ENCODE measurements around the gene ZNF546.
"Not testable (repeated sequence)": the region's sequence is repeated elsewhere in the genome, so short reads cannot be mapped to it uniquely, and the experiment has no call there.

Gene ZNF546

GRCh38 chr19:40026597-40026970 is 29.7 kb downstream of the ZNF546 start:
- DNase-seq (ENCODE audit: low read depth), result no peak
- no peak overlapping the region for H3K4me3 ChIP-seq (ENCODE audit: low read length)
- TF ChIP-seq CTCF (conservative IDR thresholded peaks at IDR 0.05; ENCODE audit: low read depth, low read length), result no peak

DNA sequence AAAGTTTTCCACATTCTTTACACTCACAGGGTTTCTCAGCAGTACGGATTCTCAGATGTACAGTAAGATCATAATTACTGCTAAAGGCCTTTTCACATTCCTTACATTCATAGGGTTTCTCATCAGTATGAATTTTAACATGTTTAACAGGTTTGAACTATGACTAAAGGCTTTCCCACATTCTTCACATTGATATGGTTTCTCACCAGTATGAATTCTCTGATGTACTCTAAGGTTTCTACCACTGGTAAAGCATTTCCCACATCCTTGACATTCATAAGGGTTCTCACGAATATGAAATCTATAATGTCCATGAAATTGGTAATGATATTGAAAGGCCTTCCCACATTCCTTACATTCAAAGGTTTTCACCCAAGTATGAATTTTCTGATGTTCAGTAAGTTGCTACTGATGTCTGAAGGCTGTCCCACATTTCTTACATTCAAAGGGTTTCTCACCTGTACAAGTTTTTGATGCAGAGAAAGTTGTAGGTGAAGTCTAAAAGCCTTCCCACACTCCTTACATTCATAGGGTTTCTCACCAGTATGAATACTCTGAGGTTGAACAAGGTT is 37.2 kb downstream of the ZNF546 start:
- no peak overlapping the region for H3K4me3 ChIP-seq (ENCODE audit: low read length)
- no peak for TF ChIP-seq CTCF (conservative IDR thresholded peaks at IDR 0.05; ENCODE audit: low read depth, low read length)
- DNase-seq (ENCODE audit: low read depth), result no peak

- no peak overlapping the region for H3K4me3 ChIP-seq (ENCODE audit: low read length)
- no peak for DNase-seq (ENCODE audit: low read depth)
- TF ChIP-seq CTCF (conservative IDR thresholded peaks at IDR 0.05; ENCODE audit: low read depth, low read length), result no peak
These were observed 39.1 kb downstream of the ZNF546 start for GRCh38 chr19:40035996-40036395.

DNA sequence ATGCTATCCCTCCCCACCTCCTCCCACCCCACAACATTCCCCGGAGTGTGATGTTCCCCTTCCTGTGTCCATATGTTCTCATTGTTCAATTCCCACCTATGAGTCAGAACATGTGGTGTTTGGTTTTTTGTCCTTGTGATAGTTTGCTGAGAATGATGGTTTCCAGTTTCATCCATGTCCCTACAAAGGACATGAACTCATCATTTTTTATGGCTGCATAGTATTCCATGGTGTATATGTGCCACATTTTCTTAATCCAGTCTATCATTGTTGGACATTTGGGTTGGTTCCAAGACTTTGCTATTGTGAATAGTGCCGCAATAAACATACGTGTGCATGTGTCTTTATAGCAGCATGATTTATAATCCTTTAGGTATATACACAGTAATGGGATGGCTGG is 41.2 kb downstream of the ZNF546 start:
- H3K4me3 ChIP-seq (ENCODE audit: low read length); DNase-seq (ENCODE audit: low read depth): not testable (repeated sequence)

- DNase-seq (ENCODE audit: low read depth); H3K4me3 ChIP-seq (ENCODE audit: low read length): not testable (repeated sequence)
These were observed 44.9 kb downstream of the ZNF546 start for GRCh38 chr19:40041718-40042117.

DNA sequence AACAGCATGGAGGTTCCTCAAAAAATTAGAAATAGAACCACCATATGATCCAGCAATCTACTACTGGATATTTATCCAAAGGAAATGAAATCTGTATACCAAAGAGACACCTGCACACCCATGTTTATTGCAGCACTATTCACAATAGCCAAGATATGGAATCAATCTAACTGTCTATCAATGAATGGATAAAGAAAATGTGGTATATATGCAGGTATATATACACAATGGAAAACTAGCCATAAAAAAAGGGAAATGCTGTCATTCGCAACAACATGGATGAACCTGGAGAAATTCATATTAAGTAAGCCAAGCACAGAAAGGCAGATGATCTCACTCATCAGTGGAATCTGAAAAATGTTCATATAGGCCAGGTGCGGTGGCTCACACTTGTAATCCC is 56.6 kb downstream of the ZNF546 start:
- H3K4me3 ChIP-seq (ENCODE audit: low read length), result no peak overlapping the region
- DNase-seq (ENCODE audit: low read depth), result no peak
- TF ChIP-seq CTCF (conservative IDR thresholded peaks at IDR 0.05; ENCODE audit: low read depth, low read length), result no peak

DNA sequence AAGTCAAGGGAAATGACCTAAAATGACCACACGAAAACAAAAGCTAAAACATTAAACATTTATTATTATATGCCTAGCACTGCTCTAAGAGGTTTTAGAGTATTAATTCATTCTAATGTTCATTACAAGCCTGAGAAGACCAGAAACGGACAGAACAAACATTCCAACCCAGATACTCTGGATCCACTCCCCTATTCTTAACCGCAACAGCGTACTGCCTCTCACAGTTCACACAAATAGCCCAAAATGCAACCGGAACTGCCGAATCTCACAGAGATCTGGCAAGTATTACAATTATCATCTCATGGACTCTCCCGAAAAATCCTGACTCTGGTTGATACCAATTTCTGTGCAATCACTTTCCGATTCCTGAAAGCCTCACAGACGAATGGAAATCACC is 57.8 kb downstream of the ZNF546 start:
- no peak for TF ChIP-seq CTCF (conservative IDR thresholded peaks at IDR 0.05; ENCODE audit: low read depth, low read length)
- H3K4me3 ChIP-seq (ENCODE audit: low read length), result no peak overlapping the region
- DNase-seq (ENCODE audit: low read depth), result no peak

- H3K4me3 ChIP-seq (ENCODE audit: low read length), result peak overlapping the region; percentile 86
- no peak for DNase-seq (ENCODE audit: low read depth)
- TF ChIP-seq CTCF (conservative IDR thresholded peaks at IDR 0.05; ENCODE audit: low read depth, low read length), result no peak
These were observed 58.2 kb downstream of the ZNF546 start for GRCh38 chr19:40055049-40055448.

All from retinal pigment epithelial cell (primary cell).